ENCODE measurements around the gene KLLN.
"Not testable (repeated sequence)": the region's sequence is repeated elsewhere in the genome, so short reads cannot be mapped to it uniquely, and the experiment has no call there.

- TF ChIP-seq CTCF, EZH2phosphoT487 (IDR thresholded peaks at IDR 0.05; ENCODE audit: low read length): not testable (repeated sequence)
These were observed 8.1 kb downstream of the KLLN start for GRCh38 chr10:87855247-87855646.
